ENCODE measurements around the gene CTNNB1. TPM values are rescaled to one million over a fixed set of nuclear protein-coding genes. Genes with fewer than 3 reads are reported as not detected.

Gene CTNNB1
- total RNA-seq, 1 donor from 2014 or later = 371 TPM

GRCh38 chr3:41198046-41198445 lies 1.3 kb upstream of the CTNNB1 start:
- H3K27ac ChIP-seq = no peak overlapping the region

GRCh38 chr3:41198526-41198925 lies 779 bp upstream of the CTNNB1 start:
- H3K36me3 ChIP-seq = no peaks in the 10 kb centered on the region
- intact Hi-C loops (cut with DNase I) = loop anchor here (2.0 to 5.0 kb wide), 5 partner anchors 26 to 886 kb away; no protein-coding TSS in a partner anchor
- H3K4me1 ChIP-seq = peaks cover 0 to 24% of the 10 kb centered on the region in 2 donors
- peak in 1 of 2 donors; percentile 66 for DNase-seq (ENCODE audit: low spot score in 2 of 2)
- no peaks in the 10 kb centered on the region for H3K9me3 ChIP-seq
- no peaks in the 10 kb centered on the region for H3K27me3 ChIP-seq
- H3K4me3 ChIP-seq = peak overlapping the region; percentile 100
- TF ChIP-seq CTCF (IDR thresholded peaks at IDR 0.05) = no peak
- H3K27ac ChIP-seq = peak overlapping the region; percentile 98 to 100

More at GRCh38 chr3:41198046-41198445, 1.3 kb upstream of the CTNNB1 start:
- no peaks in the 10 kb centered on the region for H3K9me3 ChIP-seq
- peak overlapping the region in 1 of 2 donors; percentile 100 for H3K4me3 ChIP-seq
- intact Hi-C loops (cut with DNase I) = loop anchor here (2.0 to 5.0 kb wide), 5 partner anchors 27 to 886 kb away; no protein-coding TSS in a partner anchor
- no peaks in the 10 kb centered on the region for H3K36me3 ChIP-seq
- no peak for DNase-seq (ENCODE audit: low spot score in 2 of 2)
- peaks cover 0 to 19% of the 10 kb centered on the region in 2 donors for H3K4me1 ChIP-seq
- H3K27me3 ChIP-seq = no peaks in the 10 kb centered on the region
- TF ChIP-seq CTCF (IDR thresholded peaks at IDR 0.05) = no peak

GRCh38 chr3:41199866-41200668 lies 762 bp downstream of the CTNNB1 start:
- no peak for DNase-seq (ENCODE audit: low spot score in 2 of 2)
- no peaks in the 10 kb centered on the region for H3K27me3 ChIP-seq
- H3K4me3 ChIP-seq = peak overlapping the region; percentile 100
- intact Hi-C loops (cut with DNase I) = loop anchor here (1.0 to 5.0 kb wide), 8 partner anchors 25 to 888 kb away; no protein-coding TSS in a partner anchor
- peak overlapping the region; percentile 98 to 100 for H3K27ac ChIP-seq
- no peak for TF ChIP-seq CTCF (IDR thresholded peaks at IDR 0.05)
- H3K9me3 ChIP-seq = no peaks in the 10 kb centered on the region
- no peaks in the 10 kb centered on the region for H3K36me3 ChIP-seq
- peaks cover 0 to 33% of the 10 kb centered on the region in 2 donors for H3K4me1 ChIP-seq

GRCh38 chr3:41200669-41201021 lies 1.3 kb downstream of the CTNNB1 start:
- no peak for TF ChIP-seq CTCF (IDR thresholded peaks at IDR 0.05)
- Histone ChIP-seq H3K4me3 (peak overlapping the region; percentile 100), H3K27me3 (no peaks in the 10 kb centered on the region), H3K27ac (peak overlapping the region; percentile 98 to 100), H3K36me3 (no peaks in the 10 kb centered on the region), H3K4me1 (peaks cover 0 to 38% of the 10 kb centered on the region in 2 donors), H3K9me3 (no peaks in the 10 kb centered on the region)
- intact Hi-C loops (cut with DNase I) = loop anchor here (5.0 kb wide), 2 partner anchors 37 to 433 kb away; no protein-coding TSS in a partner anchor
- no peak for DNase-seq (ENCODE audit: low spot score in 2 of 2)

- H3K27ac ChIP-seq = no peak overlapping the region
- no peaks in the 10 kb centered on the region for H3K9me3 ChIP-seq
- peaks cover 0 to 49% of the 10 kb centered on the region in 2 donors for H3K4me1 ChIP-seq
- H3K36me3 ChIP-seq = no peaks in the 10 kb centered on the region
- no peaks in the 10 kb centered on the region for H3K27me3 ChIP-seq
- no peak for TF ChIP-seq CTCF (IDR thresholded peaks at IDR 0.05)
- intact Hi-C loops (cut with DNase I) = loop anchor here (5.0 kb wide), 2 partner anchors 35 to 435 kb away; no protein-coding TSS in a partner anchor
- H3K4me3 ChIP-seq = peak overlapping the region; percentile 100
- DNase-seq (ENCODE audit: low spot score in 2 of 2) = no peak
Observed at GRCh38 chr3:41202075-41202833, 2.9 kb downstream of the CTNNB1 start.

All from ascending aorta (tissue), 2 donors.